H4 (cell line): ENCODE results near the gene MADCAM1. TPM values are rescaled to one million over a fixed set of nuclear protein-coding genes. Genes with fewer than 3 reads are reported as not detected.

Source experiments
- DNase-seq: peaks from one replicate; pipeline ENCODE4 v3.0.0-alpha.2; 2015; ENCODE audit warnings: low spot score
- total RNA-seq: library from RNA; depleted of rRNA; stranded (reverse); fragments of >200 nt; shearing (Covaris generic); gene quantifications from 2 replicates; pipeline ENCODE4 v1.2.3, GENCODE V29; 2014

MADCAM1 gene
- total RNA-seq, 1 experiment from 2014 or later, result not detected

DNA sequence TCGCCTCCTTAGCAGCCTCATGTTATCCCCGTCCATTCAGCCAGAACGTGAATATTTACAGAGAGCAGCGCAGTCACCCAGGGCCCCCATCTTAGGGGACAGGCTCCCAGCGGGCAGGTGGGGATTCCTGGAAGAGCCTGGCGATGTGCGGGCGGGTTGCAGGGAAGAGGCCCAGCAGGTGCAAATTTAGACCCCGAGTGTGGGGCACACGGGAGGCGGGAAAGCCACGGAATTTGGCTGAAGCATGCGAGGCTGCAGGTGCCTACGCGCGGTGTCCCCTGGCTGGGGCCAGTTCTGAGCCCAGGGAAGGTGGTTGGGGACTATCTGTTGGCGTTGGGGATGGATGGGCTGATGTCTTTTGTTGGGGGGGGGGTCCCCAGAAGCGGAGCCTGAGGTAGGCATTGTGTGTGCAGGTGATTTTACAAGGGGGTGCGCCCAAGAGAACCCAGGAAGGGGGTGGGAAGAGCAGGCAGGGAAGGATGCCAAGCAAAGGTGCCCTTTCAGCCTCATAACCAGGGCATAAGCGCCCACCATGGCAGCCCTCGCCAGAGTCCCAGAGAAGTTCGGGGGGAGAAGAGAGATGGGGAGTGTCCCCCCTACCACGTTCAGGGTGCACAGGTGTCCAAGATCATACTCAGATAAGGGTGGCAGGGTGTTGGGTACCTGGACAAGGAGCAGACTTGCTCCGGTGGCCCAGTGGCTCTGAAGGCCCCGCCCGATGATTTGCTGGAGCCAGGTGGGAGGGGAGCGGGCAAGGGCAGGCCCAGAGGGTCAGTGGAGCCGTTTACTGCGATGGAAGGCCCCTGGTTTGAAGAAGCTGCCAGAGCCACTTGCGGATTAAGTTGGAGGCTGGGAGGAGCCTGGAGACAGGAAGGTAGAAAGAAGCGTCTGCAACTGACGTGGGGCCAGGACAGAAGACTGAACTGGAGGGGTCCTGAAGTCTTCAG lies 12.2 kb downstream of the MADCAM1 start:
- no peak for DNase-seq

- peak; percentile 86 for DNase-seq
These were observed 14.4 kb downstream of the MADCAM1 start for GRCh38 chr19:510606-511100.

- DNase-seq, result peak; percentile 63
These were observed 15.0 kb downstream of the MADCAM1 start for GRCh38 chr19:511101-511851.

- DNase-seq, result no peak
These were observed 16.5 kb downstream of the MADCAM1 start for GRCh38 chr19:512547-513365.

GRCh38 chr19:513368-514165 lies 17.3 kb downstream of the MADCAM1 start:
- no peak for DNase-seq

- DNase-seq, result no peak
These were observed 17.9 kb downstream of the MADCAM1 start for GRCh38 chr19:514166-514663.

DNA sequence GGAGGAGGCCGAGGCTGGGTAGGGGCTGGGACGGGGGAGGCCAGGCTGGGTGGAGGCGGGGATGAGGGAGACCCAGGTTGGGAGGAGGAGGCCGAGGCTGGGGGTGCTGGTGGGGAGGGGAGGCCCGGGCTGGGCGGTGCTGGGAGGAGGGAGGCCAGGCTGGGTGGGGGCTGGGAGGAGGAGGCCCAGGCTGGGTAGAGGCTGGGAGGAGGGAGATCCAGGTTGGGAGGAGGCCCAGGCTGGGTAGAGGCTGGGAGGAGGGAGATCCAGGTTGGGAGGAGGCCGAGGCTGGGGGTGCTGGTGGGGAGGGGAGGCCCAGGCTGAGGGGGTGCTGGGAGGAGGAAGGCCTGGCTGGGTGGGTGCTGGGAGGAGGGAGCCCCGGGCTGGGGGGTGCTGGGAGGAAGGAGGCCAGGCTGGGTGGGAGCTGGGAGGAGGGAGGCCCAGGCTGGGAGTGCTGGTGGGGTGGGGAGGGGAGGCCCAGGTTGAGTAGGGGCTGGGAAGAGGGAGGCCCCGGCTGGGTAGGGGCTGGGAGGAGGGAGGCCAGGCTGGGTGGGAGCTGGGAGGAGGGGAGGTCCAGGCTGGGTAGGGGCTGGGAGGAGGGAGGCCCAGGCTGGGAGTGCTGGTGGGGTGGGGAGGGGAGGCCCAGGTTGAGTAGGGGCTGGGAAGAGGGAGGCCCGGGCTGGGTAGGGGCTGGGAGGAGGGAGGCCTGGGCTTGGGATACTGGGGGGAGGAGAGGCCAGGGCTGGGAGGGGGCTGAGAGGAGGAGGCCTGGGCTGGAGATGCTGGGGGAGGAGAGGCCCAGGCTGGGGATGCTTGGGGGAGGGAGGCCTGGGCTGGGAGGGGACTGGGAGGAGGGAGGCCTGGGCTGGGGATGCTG lies 21.7 kb downstream of the MADCAM1 start:
- DNase-seq, result no peak

- DNase-seq, result no peak
These were observed 22.4 kb downstream of the MADCAM1 start for GRCh38 chr19:518598-519231.

GRCh38 chr19:519449-519865 lies 23.2 kb downstream of the MADCAM1 start:
- no peak for DNase-seq

GRCh38 chr19:522726-523125 lies 26.4 kb downstream of the MADCAM1 start:
- DNase-seq, result no peak

- DNase-seq, result no peak
These were observed 27.9 kb downstream of the MADCAM1 start for GRCh38 chr19:524062-524674.

GRCh38 chr19:525029-525428 lies 28.7 kb downstream of the MADCAM1 start:
- DNase-seq, result no peak

GRCh38 chr19:525857-526419 lies 29.7 kb downstream of the MADCAM1 start:
- no peak for DNase-seq

- no peak for DNase-seq
These were observed 34.1 kb downstream of the MADCAM1 start for GRCh38 chr19:530134-531008.

DNA sequence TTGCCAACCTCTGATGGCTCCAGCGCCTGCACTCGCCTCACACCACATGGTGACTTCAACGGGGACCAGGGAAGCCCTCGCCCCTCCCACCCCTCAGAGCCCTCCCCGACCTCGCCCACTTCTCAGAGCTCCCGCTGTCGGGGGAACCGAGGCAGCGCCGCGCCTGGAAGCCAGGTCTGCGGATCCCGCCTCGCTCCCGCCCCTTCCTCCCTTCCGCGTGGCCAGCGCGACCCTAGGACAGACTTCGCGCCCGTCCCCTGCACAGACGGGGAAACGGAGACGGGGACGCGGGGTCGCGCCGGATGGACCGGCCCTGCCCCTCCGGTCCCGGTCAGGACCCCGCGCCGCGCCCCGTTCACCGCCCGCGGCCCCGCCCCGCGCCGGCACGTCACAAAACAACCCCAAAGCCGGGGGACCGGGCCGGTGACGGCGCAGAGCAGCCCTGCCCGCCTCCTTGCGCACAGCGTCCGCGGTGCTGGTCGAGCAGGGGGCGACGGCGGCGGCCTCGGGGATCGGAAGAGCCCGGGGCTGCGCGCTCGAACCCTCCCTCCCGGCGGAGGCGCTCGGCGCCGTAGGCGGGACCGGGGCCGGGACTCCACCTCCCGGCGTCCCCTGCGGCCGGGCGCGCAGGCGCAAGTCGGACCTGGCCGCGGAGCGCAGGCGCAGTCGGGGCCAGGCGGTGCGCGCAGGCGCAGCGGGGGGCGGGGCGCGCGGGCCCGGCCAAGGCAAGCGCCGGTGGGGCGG lies 34.9 kb downstream of the MADCAM1 start:
- peak; percentile 64 for DNase-seq

GRCh38 chr19:531753-532560 lies 35.7 kb downstream of the MADCAM1 start, which contains the start of gene CDC34:
Gene CDC34, plus strand, starts transcription at chr19:531760. Its CDS starts 172 bp downstream, at chr19:531932.
- DNase-seq, result no peak
